A673 (cell line): ENCODE data around the gene CBX8. TPM values are rescaled to one million over a fixed set of nuclear protein-coding genes. Genes with fewer than 3 reads are reported as not detected.

ENCODE experiments used
- BruUV-seq: library from RNA; stranded (reverse); fragments of 400-500 nt; replicated peaks from 2 replicates; lab custom pipeline; 2021; lab: Mats Ljungman, UMichigan
- CTCF ChIA-PET: fragments of 300-600 bp; sonication (Branson Sonifier 250); formaldehyde crosslinking; loops from one replicate; lab custom pipeline; 2022; ENCODE audit warnings: antibody characterized with exemption; lab: Charles Lee
- POLR2A ChIA-PET: fragments of 300-600 bp; sonication (Branson Sonifier 250); formaldehyde crosslinking; loops from one replicate; lab custom pipeline; 2022; ENCODE audit warnings: antibody characterized with exemption; ENCODE audit not compliant: low non-redundant PET; lab: Charles Lee
- DNase-seq: peaks from one replicate; pipeline ENCODE4 v3.0.0-alpha.2; 2015; ENCODE audit warnings: low spot score
- H3K27ac ChIP-seq: fragments of 200-600 bp; sonication (generic); 2 replicates; pipeline ENCODE4 v1.5.1; 2016; ENCODE audit warnings: mixed run types, low read depth, mild to moderate bottlenecking, mixed read lengths, antibody characterized with exemption, low read length; ENCODE audit not compliant: poor library complexity, severe bottlenecking
- H3K27me3 ChIP-seq: fragments of 200-600 bp; sonication (generic); replicated peaks from 2 replicates; pipeline ENCODE4 v1.6.1; 2017; ENCODE audit warnings: mixed run types, low read depth, mild to moderate bottlenecking, mixed read lengths, antibody characterized with exemption, low read length; ENCODE audit not compliant: insufficient read depth, poor library complexity
- H3K36me3 ChIP-seq: fragments of 200-600 bp; sonication (generic); 2 replicates; pipeline ENCODE4 v1.6.1; 2016; ENCODE audit warnings: mixed run types, mild to moderate bottlenecking, mixed read lengths, antibody characterized with exemption, low read length; ENCODE audit not compliant: insufficient read depth, poor library complexity, severe bottlenecking
- H3K4me1 ChIP-seq: fragments of 200-600 bp; sonication (generic); 2 replicates; pipeline ENCODE4 v1.6.1; 2017; ENCODE audit warnings: mixed run types, mild to moderate bottlenecking, mixed read lengths, antibody characterized with exemption, low read length; ENCODE audit not compliant: insufficient read depth, poor library complexity, severe bottlenecking
- H3K4me3 ChIP-seq: fragments of 200-600 bp; sonication (generic); 2 replicates; pipeline ENCODE4 v1.5.1; 2016; ENCODE audit warnings: low read depth, mixed run types, mild to moderate bottlenecking, mixed read lengths, low read length; ENCODE audit not compliant: poor library complexity, severe bottlenecking
- H3K9me3 ChIP-seq: fragments of 200-600 bp; sonication (generic); 2 replicates; pipeline ENCODE4 v1.6.1; 2016; ENCODE audit warnings: mixed run types, low read depth, mild to moderate bottlenecking, mixed read lengths, antibody characterized with exemption, low read length; ENCODE audit not compliant: poor library complexity, severe bottlenecking
- EZH2 ChIP-seq: fragments of 200-600 bp; sonication (generic); IDR thresholded peaks from 2 replicates; pipeline ENCODE4 v1.6.1; 2017; ENCODE audit warnings: borderline replicate concordance, low read depth, mild to moderate bottlenecking, mixed read lengths, antibody characterized with exemption, low read length; ENCODE audit not compliant: poor library complexity, severe bottlenecking
- intact Hi-C: fragments of 100-400 bp; cut with micrococcal nuclease; formaldehyde crosslinking; loops from one replicate; pipeline ENCODE4 v1.10.0; 2022; ENCODE audit not compliant: unreplicated experiment
- total RNA-seq: library from RNA; stranded (reverse); gene quantifications from 2 replicates; pipeline ENCODE4 v1.2.3, GENCODE V29; 2021
- TF ChIP-seq, protein P1 (sequence below): fragments of 300-800, 200-600 bp; sonication (generic); conservative IDR thresholded peaks from 2 replicates; pipeline ENCODE4 v1.5.1; 2017; ENCODE audit warnings: low read depth, mild to moderate bottlenecking, antibody characterized with exemption, low read length, moderate library complexity, mixed read lengths

The CBX8 gene
- total RNA-seq, 1 experiment from 2014 or later: 27.0 TPM

GRCh38 chr17:79803421-79803996, 6.6 kb upstream of the CBX8 start:
- ChIA-PET POLR2A (no interaction called here), CTCF (no interaction called here)
- Histone ChIP-seq H3K36me3 (no peaks in the 10 kb centered on the region), H3K27ac (peak overlapping the region; percentile 43), H3K27me3 (no peaks in the 10 kb centered on the region), H3K9me3 (no peaks in the 10 kb centered on the region), H3K4me3 (peak overlapping the region; percentile 35), H3K4me1 (peaks cover 57% of the 10 kb centered on the region)
- intact Hi-C loops: no loop called here
- DNase-seq: no peak
- TF ChIP-seq, protein P1, sequence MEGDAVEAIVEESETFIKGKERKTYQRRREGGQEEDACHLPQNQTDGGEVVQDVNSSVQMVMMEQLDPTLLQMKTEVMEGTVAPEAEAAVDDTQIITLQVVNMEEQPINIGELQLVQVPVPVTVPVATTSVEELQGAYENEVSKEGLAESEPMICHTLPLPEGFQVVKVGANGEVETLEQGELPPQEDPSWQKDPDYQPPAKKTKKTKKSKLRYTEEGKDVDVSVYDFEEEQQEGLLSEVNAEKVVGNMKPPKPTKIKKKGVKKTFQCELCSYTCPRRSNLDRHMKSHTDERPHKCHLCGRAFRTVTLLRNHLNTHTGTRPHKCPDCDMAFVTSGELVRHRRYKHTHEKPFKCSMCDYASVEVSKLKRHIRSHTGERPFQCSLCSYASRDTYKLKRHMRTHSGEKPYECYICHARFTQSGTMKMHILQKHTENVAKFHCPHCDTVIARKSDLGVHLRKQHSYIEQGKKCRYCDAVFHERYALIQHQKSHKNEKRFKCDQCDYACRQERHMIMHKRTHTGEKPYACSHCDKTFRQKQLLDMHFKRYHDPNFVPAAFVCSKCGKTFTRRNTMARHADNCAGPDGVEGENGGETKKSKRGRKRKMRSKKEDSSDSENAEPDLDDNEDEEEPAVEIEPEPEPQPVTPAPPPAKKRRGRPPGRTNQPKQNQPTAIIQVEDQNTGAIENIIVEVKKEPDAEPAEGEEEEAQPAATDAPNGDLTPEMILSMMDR: no peak
- TF ChIP-seq EZH2: no peak
- BruUV-seq: no TSS peak

DNA sequence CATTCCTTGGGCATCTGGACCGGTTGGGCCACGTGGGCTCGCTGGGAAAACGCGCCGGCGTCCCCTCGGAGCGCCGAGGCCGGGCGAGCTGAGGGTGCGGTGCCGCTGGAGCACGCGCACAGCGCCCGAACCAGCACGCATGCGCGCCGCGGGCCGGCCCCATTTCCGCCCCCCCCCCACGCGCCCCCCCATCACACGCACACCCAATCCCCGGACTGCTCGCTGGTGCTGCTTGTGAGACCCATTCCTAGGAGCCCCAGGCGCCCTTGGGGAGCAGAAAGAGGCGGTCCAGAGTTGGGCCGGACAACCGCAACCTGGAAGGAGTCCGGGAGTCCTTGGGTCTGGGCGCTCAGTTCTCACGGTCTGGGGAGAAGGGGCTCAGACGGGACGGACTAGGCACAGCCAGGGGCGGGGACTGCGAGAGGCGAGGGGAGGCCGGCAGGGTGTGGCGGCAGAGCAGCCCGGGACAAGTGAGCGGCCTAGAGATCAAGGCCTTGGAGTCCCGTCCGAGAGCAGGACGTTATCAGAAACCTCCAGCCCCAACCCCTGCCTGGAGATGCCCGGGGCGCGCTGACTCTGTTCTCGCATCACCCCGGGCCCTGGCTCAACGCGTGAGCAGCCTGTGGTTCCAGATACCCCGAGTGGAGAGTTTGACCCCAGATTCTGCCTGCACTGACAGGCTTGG, 6.0 kb upstream of the CBX8 start:
- DNase-seq: no peak
- ChIA-PET CTCF (no interaction called here), POLR2A (no interaction called here)
- no TSS peak for BruUV-seq
- Histone ChIP-seq H3K27ac (no peak overlapping the region), H3K4me1 (peaks cover 64% of the 10 kb centered on the region), H3K36me3 (no peaks in the 10 kb centered on the region), H3K9me3 (no peaks in the 10 kb centered on the region), H3K4me3 (no peak overlapping the region), H3K27me3 (no peaks in the 10 kb centered on the region)
- TF ChIP-seq, protein P1: no peak
- no peak for TF ChIP-seq EZH2
- intact Hi-C loops: no loop called here

DNA sequence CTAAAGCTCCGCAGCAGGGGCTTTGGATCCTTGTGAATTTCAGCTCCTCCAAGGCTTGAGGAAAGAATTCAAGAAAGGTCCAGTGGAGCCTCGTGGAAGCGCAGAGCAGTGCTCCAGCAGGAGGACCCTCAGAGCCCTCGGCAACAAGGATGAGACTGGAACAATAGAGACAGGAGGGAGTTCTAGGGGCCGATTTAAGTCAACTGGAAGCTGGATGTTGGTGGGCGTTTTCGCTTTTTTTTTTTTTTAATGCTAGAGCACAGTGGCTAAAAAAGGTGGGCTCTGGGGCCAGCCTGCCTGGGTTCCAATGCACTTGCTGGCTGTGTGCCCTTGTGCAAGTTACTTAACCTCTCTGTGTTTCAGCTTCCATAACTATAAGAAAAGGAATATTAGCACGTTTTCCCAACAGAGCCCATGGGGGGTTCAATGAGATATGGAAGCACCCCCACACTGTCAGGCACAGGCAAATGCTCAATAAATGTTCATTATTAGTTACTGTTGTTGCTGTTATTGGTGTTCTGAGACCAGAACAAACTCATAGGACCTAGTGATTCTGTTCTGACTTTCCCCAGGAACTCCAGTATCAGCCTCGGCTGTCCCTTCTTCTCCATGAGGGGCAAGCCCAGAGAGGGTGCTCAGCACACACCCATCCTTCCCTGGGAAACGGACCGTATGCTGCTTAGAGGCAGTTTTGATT, 5.3 kb upstream of the CBX8 start:
- no TSS peak for BruUV-seq
- H3K36me3 ChIP-seq: no peaks in the 10 kb centered on the region
- no peak for DNase-seq
- TF ChIP-seq, protein P1: no peak
- no peak for TF ChIP-seq EZH2
- intact Hi-C loops: no loop called here
- peak overlapping the region; percentile 73 for H3K27ac ChIP-seq
- ChIA-PET CTCF (interaction anchor here (0.5 kb wide), 1 partner anchor 195 kb away, joined by 8 read pairs; no protein-coding TSS in a partner anchor), POLR2A (no interaction called here)
- no peak overlapping the region for H3K4me3 ChIP-seq
- peaks cover 66% of the 10 kb centered on the region for H3K4me1 ChIP-seq
- H3K9me3 ChIP-seq: no peaks in the 10 kb centered on the region
- H3K27me3 ChIP-seq: no peaks in the 10 kb centered on the region
